Activated CD4-positive, alpha-beta T cell treated with anti-CD3 and anti-CD28 coated beads, Interleukin-2, Interleukin-6, amounts not matched to agents 100 ng/mL and 50 ng/mL, durations not matched to agents 16 hours and 8 hours (primary cell): ENCODE results near the gene KANK2.
"Not testable (repeated sequence)": the region's sequence is repeated elsewhere in the genome, so short reads cannot be mapped to it uniquely, and the experiment has no call there.

Experiments used
- DNase-seq: peaks from one replicate; pipeline ENCODE4 v3.0.0-alpha.2; 2020

Gene KANK2

GRCh38 chr19:11137542-11138384 lies 59.6 kb downstream of the KANK2 start:
- DNase-seq = peak; percentile 56

GRCh38 chr19:11136400-11137101 lies 60.8 kb downstream of the KANK2 start:
- no peak for DNase-seq

GRCh38 chr19:11131471-11131870 lies 65.9 kb downstream of the KANK2 start:
- no peak for DNase-seq

- peak; percentile 75 for DNase-seq
These were observed 66.4 kb downstream of the KANK2 start for GRCh38 chr19:11130824-11131455.

GRCh38 chr19:11127905-11128304 lies 69.4 kb downstream of the KANK2 start:
- DNase-seq = no peak

GRCh38 chr19:11125994-11126685 lies 71.2 kb downstream of the KANK2 start:
- DNase-seq = peak; percentile 79

- DNase-seq = not testable (repeated sequence)
These were observed 73.2 kb downstream of the KANK2 start for GRCh38 chr19:11124157-11124556.

- DNase-seq = no peak
These were observed 74.2 kb downstream of the KANK2 start for GRCh38 chr19:11123114-11123513.

- not testable (repeated sequence) for DNase-seq
These were observed 75.4 kb downstream of the KANK2 start for GRCh38 chr19:11121963-11122362.

GRCh38 chr19:11116507-11116906 lies 80.8 kb downstream of the KANK2 start:
- no peak for DNase-seq

- no peak for DNase-seq
These were observed 81.4 kb downstream of the KANK2 start for GRCh38 chr19:11115895-11116446.

- no peak for DNase-seq
These were observed 82.3 kb downstream of the KANK2 start for GRCh38 chr19:11115042-11115441.
